B cell (primary cell): ENCODE measurements around the gene KSR1.

Experiments
- CTCF ChIP-seq: fragments of 200-600 bp; IDR thresholded peaks from one replicate; pipeline ENCODE4 v1.8.0; 2022; ENCODE audit warnings: antibody characterized with exemption, mild to moderate bottlenecking
- EZH2 ChIP-seq: IDR thresholded peaks from 2 replicates; pipeline ENCODE4 v1.6.1; 2012; ENCODE audit warnings: borderline replicate concordance, low read depth, mild to moderate bottlenecking, moderate library complexity, low read length; ENCODE audit not compliant: insufficient read depth, poor library complexity, severe bottlenecking

DNA sequence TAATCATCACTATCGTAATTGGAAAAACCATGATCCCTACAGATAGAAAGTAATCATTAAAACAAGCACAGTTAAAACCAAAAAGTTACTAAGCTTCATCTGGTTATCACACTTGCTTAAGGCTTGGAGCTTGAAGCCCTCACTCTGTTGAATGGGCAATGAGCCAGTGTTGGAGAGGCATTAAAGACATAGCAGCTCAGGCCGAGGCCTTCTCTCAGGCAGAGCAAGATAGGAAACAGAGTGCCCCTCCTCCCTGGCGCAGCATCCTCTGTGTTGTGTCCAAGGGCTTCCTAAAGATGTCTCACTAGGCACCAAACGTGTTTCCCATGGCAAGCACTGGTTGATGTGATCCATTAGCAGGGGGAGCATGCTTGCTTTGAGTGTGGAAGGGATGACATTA is 139.8 kb downstream of the KSR1 start:
- TF ChIP-seq CTCF, result no peak
- TF ChIP-seq EZH2, result no peak
